NCI-H2196 treated with DMSO at 0.1 percent for 48 hours (cell line): Measurements from ENCODE around the gene LAMB4.

Source experiments
- DNase-seq: peaks from one replicate; lab custom pipeline; 2025; ENCODE audit not compliant: unreplicated experiment; lab: John Stamatoyannopoulos, UW

The LAMB4 gene

GRCh38 chr7:107973861-107974260, 156.3 kb downstream of the LAMB4 start:
- no peak for DNase-seq
